Retina (tissue), 1 donor: ENCODE measurements around the gene DCDC2.
"Not testable (repeated sequence)": the region's sequence is repeated elsewhere in the genome, so short reads cannot be mapped to it uniquely, and the experiment has no call there.

Experiments
- DNase-seq: peaks from one replicate; pipeline ENCODE4 v3.0.0-alpha.2; 2016

Gene DCDC2

GRCh38 chr6:24207413-24207812, 150.4 kb downstream of the DCDC2 start:
- no peak for DNase-seq

- DNase-seq: peak; percentile 75
Observed at GRCh38 chr6:24205020-24205492, 152.8 kb downstream of the DCDC2 start.

GRCh38 chr6:24204113-24204512, 153.7 kb downstream of the DCDC2 start:
- not testable (repeated sequence) for DNase-seq

- no peak for DNase-seq
Observed at GRCh38 chr6:24197892-24198291, 160.0 kb downstream of the DCDC2 start.

GRCh38 chr6:24195836-24196597, 161.8 kb downstream of the DCDC2 start:
- no peak for DNase-seq

- no peak for DNase-seq
Observed at GRCh38 chr6:24194978-24195700, 162.7 kb downstream of the DCDC2 start.

GRCh38 chr6:24193364-24193763, 164.5 kb downstream of the DCDC2 start:
- no peak for DNase-seq

GRCh38 chr6:24191346-24191745, 166.5 kb downstream of the DCDC2 start:
- no peak for DNase-seq

- DNase-seq: no peak
Observed at GRCh38 chr6:24188578-24189080, 169.2 kb downstream of the DCDC2 start.

GRCh38 chr6:24187965-24188577, 169.8 kb downstream of the DCDC2 start:
- no peak for DNase-seq

GRCh38 chr6:24186349-24186748, 171.5 kb downstream of the DCDC2 start:
- DNase-seq: no peak

- no peak for DNase-seq
Observed at GRCh38 chr6:24183584-24183983, 174.3 kb downstream of the DCDC2 start.

- DNase-seq: no peak
Observed at GRCh38 chr6:24157886-24158285, 200.0 kb downstream of the DCDC2 start.

GRCh38 chr6:24154121-24154520, 203.7 kb downstream of the DCDC2 start:
- DNase-seq: no peak

- no peak for DNase-seq
Observed at GRCh38 chr6:24152014-24152413, 205.8 kb downstream of the DCDC2 start.

GRCh38 chr6:24149836-24150235, 208.0 kb downstream of the DCDC2 start:
- no peak for DNase-seq

GRCh38 chr6:24149296-24149695, 208.6 kb downstream of the DCDC2 start:
- DNase-seq: no peak

GRCh38 chr6:24148684-24149083, 209.2 kb downstream of the DCDC2 start:
- no peak for DNase-seq

GRCh38 chr6:24148154-24148570, 209.7 kb downstream of the DCDC2 start:
- DNase-seq: no peak

GRCh38 chr6:24147511-24148153, 210.2 kb downstream of the DCDC2 start:
- DNase-seq: no peak

GRCh38 chr6:24146871-24147270, 211.0 kb downstream of the DCDC2 start:
- no peak for DNase-seq

- no peak for DNase-seq
Observed at GRCh38 chr6:24145690-24146131, 212.1 kb downstream of the DCDC2 start.

- not testable (repeated sequence) for DNase-seq
Observed at GRCh38 chr6:24142733-24143132, 215.1 kb downstream of the DCDC2 start.
